Natural killer cell (primary cell): ENCODE data around the gene GNAZ. TPM values are rescaled to one million over a fixed set of nuclear protein-coding genes. Genes with fewer than 3 reads are reported as not detected.
A peak's percentile ranks its signal among the peaks of the same experiment; 100 is the strongest.

Experiments used
- ATAC-seq, 3 donors: fragments of 150-1000 bp in 2 of 3; fragments of 200-7000 bp in 1 of 3; cut with Tn5 transposase; 1 replicate in 1 of 3; 2 replicates in 2 of 3; pipeline ENCODE4 v1.10.0; 2021; ENCODE audit warnings: mild to moderate bottlenecking in 2 of 3, moderate library complexity in 2 of 3
- DNase-seq, 2 donors: peaks; one replicate each; pipeline versions ENCODE4 v3.0.0 to v3.0.0-alpha.2; 2013 to 2021; ENCODE audit warnings: mixed read lengths in 1 of 2
- H3K27ac ChIP-seq: one replicate; pipeline ENCODE4 v1.5.1; 2013; ENCODE audit warnings: mild to moderate bottlenecking, low read length
- H3K27me3 ChIP-seq: one replicate; pipeline ENCODE4 v1.6.1; 2013; ENCODE audit warnings: low read length; ENCODE audit not compliant: control insufficient read depth, insufficient read depth
- H3K36me3 ChIP-seq: one replicate; pipeline ENCODE4 v1.6.1; 2013; ENCODE audit warnings: low read length; ENCODE audit not compliant: control insufficient read depth, insufficient read depth
- H3K4me1 ChIP-seq: one replicate; pipeline ENCODE4 v1.6.1; 2013; ENCODE audit warnings: low read length; ENCODE audit not compliant: control insufficient read depth, insufficient read depth
- H3K4me3 ChIP-seq: one replicate; pipeline ENCODE4 v1.5.1; 2013; ENCODE audit warnings: low read length
- H3K9me3 ChIP-seq: one replicate; pipeline ENCODE4 v1.6.1; 2013; ENCODE audit warnings: low read length; ENCODE audit not compliant: control insufficient read depth, insufficient read depth
- H3K27ac Mint-ChIP-seq, 2 donors: one replicate each; pipeline ENCODE4 v1.8.0; 2022; ENCODE audit warnings: mild to moderate bottlenecking in 2 of 2, mixed read lengths in 2 of 2, moderate library complexity in 1 of 2
- H3K27me3 Mint-ChIP-seq, 2 donors: one replicate each; pipeline ENCODE4 v1.8.0; 2022; ENCODE audit warnings: low read depth in 2 of 2, mixed read lengths in 2 of 2
- H3K36me3 Mint-ChIP-seq: one replicate; pipeline ENCODE4 v1.8.0; 2022; ENCODE audit warnings: mixed read lengths
- H3K4me1 Mint-ChIP-seq, 2 donors: one replicate each; pipeline ENCODE4 v1.8.0; 2022; ENCODE audit warnings: mixed read lengths in 2 of 2
- H3K4me3 Mint-ChIP-seq: one replicate; pipeline ENCODE4 v1.8.0; 2022; ENCODE audit warnings: mild to moderate bottlenecking, moderate library complexity, mixed read lengths
- H3K9me3 Mint-ChIP-seq, 2 donors: one replicate each; pipeline ENCODE4 v1.8.0; 2022; ENCODE audit warnings: mixed read lengths in 2 of 2
- WGBS: methylation state at CpG from one replicate; pipeline ENCODE4 v1.1.7; 2013; ENCODE audit warnings: missing lambda C conversion rate; ENCODE audit not compliant: insufficient coverage; 5-methylcytosine and 5-hydroxymethylcytosine counted together
- intact Hi-C: fragments of 100-400 bp; cut with micrococcal nuclease; formaldehyde crosslinking; loops from one replicate; pipeline ENCODE4 v1.14.2; 2022
- total RNA-seq, 4 donors: library from RNA; stranded (reverse); fragments of 120-200 nt in 1 of 4; gene quantifications; one replicate each; pipeline versions ENCODE4 v1.2.3 to v1.2.4, GENCODE V29; 2013 to 2022
- TF ChIP-seq, protein P1 (sequence below): fragments of 200-600 bp; IDR thresholded peaks from one replicate; pipeline ENCODE4 v1.8.0; 2022; ENCODE audit warnings: antibody characterized with exemption

GNAZ gene
- total RNA-seq, 3 donors from 2014 or later (not counting 1 experiment from before 2014, with no cell fraction given) = 4.5 to 7.5 (median 5.6) TPM

DNA sequence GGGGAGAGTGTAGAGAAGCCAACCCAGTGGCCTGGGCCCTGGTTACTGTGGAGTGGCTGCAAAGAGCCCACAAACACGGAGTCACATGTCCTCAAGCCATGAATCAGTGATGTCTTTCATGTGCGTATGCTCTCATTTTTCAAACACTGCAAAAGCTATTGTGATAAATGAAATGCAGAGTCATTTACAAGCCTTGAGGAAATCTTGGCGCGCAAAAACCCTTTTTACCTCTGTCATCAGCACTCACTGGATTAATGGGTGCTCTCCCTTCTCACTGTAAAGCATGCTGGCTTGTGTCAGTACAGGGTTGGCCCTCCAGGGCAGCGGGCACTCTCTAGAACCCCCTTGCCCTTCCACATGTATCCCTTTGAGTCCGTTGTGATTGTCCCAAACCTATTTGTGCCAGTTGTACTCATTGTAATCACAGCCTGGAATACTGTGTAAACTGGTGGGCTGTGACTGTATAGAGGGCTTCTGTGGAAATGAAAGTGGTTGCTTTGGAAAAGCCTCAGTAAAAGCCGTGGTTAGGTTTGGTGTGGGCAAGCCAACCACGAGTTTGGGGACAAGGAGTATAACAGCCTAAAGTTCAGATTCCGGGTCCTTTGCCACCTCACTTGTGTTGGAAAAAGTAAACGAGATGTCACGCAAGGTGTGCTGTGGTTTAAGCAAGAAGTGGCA lies 10.4 kb downstream of the GNAZ start:
- DNase-seq = no peak
- no peaks in the 10 kb centered on the region for H3K9me3 Mint-ChIP-seq
- H3K27me3 ChIP-seq = no peaks in the 10 kb centered on the region
- H3K4me1 ChIP-seq = peaks cover 5% of the 10 kb centered on the region
- no peak for ATAC-seq
- WGBS = 64% methylated on average over 11 of the region's 11 CpGs
- no peaks in the 10 kb centered on the region for H3K36me3 ChIP-seq
- no peak overlapping the region for H3K27ac Mint-ChIP-seq
- intact Hi-C loops = no loop called here
- no peaks in the 10 kb centered on the region for H3K9me3 ChIP-seq
- TF ChIP-seq, protein P1, sequence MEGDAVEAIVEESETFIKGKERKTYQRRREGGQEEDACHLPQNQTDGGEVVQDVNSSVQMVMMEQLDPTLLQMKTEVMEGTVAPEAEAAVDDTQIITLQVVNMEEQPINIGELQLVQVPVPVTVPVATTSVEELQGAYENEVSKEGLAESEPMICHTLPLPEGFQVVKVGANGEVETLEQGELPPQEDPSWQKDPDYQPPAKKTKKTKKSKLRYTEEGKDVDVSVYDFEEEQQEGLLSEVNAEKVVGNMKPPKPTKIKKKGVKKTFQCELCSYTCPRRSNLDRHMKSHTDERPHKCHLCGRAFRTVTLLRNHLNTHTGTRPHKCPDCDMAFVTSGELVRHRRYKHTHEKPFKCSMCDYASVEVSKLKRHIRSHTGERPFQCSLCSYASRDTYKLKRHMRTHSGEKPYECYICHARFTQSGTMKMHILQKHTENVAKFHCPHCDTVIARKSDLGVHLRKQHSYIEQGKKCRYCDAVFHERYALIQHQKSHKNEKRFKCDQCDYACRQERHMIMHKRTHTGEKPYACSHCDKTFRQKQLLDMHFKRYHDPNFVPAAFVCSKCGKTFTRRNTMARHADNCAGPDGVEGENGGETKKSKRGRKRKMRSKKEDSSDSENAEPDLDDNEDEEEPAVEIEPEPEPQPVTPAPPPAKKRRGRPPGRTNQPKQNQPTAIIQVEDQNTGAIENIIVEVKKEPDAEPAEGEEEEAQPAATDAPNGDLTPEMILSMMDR = no peak
- H3K4me3 Mint-ChIP-seq = no peak overlapping the region
- no peak overlapping the region for H3K27ac ChIP-seq
- H3K4me3 ChIP-seq = no peak overlapping the region
- peaks cover 5 to 19% of the 10 kb centered on the region in 2 donors for H3K4me1 Mint-ChIP-seq
- no peaks in the 10 kb centered on the region for H3K27me3 Mint-ChIP-seq
- H3K36me3 Mint-ChIP-seq = no peaks in the 10 kb centered on the region

DNA sequence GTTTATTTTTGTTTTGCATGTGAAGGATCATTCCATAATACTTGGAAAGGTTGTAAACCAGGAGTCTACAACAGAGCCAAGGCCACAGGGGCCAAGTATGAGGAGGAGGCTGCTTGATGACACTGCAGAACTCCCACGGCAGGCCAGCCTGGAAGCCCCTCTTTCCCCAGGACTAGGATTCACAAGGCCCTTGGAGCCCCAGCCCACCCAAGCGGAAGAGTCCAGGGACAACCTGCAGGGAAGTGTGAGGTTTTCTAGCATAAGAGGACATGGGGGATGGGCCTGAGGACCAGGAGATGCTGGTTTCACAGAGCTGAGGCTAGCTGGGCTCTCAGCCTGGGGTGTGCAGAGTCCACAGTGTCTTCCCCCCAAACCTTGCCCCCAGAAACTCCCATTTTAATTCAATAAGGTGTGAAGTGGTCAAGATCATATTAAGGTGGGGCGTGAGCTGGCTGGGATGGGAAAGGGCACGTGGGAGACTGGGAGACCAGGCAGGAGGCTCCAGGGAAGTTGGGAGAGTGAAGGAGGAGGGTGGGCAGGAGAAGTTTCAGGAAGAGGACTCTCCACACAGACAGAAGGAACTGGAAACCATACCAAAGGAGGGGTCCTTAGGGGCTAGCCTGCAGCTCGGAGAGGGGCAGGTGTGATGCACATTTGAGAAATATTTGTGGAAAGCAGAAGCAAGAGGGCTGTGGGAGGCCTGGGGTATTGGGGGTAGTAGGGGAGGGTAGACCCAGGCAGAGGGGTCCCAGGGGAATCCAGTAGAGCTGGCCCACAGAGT lies 12.4 kb downstream of the GNAZ start:
- peaks cover 12% of the 10 kb centered on the region for H3K4me1 ChIP-seq
- H3K36me3 Mint-ChIP-seq = no peaks in the 10 kb centered on the region
- H3K4me1 Mint-ChIP-seq = peaks cover 11 to 24% of the 10 kb centered on the region in 2 donors
- H3K36me3 ChIP-seq = no peaks in the 10 kb centered on the region
- H3K9me3 Mint-ChIP-seq = no peaks in the 10 kb centered on the region
- TF ChIP-seq, protein P1 = no peak
- intact Hi-C loops = no loop called here
- H3K4me3 Mint-ChIP-seq = no peak overlapping the region
- no peaks in the 10 kb centered on the region for H3K9me3 ChIP-seq
- no peaks in the 10 kb centered on the region for H3K27me3 ChIP-seq
- DNase-seq (no peak), ATAC-seq (no peak)
- peak overlapping the region in 1 of 2 donors; percentile 40 for H3K27ac Mint-ChIP-seq
- WGBS = 85% methylated on average over 5 of the region's 5 CpGs
- H3K27me3 Mint-ChIP-seq = no peaks in the 10 kb centered on the region
- no peak overlapping the region for H3K4me3 ChIP-seq
- H3K27ac ChIP-seq = no peak overlapping the region

DNA sequence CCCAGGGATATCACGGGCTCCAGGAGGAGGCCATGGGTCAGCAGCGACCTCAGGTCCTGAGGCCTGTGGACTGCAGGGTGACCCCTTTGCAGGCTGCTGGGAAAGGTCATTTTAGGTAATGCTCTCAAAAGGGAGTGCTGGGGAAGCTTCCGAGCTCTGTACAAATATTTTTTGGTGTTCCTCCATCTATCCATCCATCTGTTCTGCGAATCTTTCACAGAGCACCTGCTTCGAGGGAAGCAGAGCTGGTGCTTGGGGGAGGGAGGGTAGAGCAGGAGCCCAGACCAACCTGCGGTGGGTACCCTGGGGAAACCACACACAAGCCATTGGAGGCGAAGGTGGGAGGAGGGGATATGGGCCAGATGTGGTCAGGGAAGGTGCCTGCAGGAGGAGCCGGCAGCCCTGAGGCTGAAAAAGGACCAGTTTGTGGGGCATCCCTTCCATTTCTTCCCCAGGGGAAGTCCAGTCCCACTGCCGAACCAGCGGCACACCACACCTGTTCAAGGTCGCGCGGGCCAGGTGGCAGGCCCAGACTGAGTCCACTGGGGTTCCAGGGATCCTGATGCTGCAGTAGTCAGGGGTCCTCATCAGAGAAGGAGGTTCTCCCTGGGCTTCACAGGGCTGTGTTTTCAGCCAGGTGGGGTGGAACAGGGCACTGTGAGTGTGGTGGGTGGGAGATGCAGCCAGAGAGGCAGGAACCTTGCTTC lies 13.1 kb downstream of the GNAZ start:
- intact Hi-C loops = no loop called here
- Histone ChIP-seq H3K27me3 (no peaks in the 10 kb centered on the region), H3K4me3 (no peak overlapping the region), H3K36me3 (no peaks in the 10 kb centered on the region), H3K4me1 (peaks cover 19% of the 10 kb centered on the region), H3K27ac (no peak overlapping the region), H3K9me3 (no peaks in the 10 kb centered on the region)
- no peaks in the 10 kb centered on the region for H3K9me3 Mint-ChIP-seq
- 85% methylated on average over 13 of the region's 13 CpGs for WGBS
- TF ChIP-seq, protein P1 = no peak
- ATAC-seq (no peak), DNase-seq (no peak)
- H3K4me1 Mint-ChIP-seq = peaks cover 11 to 26% of the 10 kb centered on the region in 2 donors
- no peaks in the 10 kb centered on the region for H3K27me3 Mint-ChIP-seq
- no peak overlapping the region for H3K4me3 Mint-ChIP-seq
- H3K27ac Mint-ChIP-seq = no peak overlapping the region
- H3K36me3 Mint-ChIP-seq = no peaks in the 10 kb centered on the region
